ENCODE measurements around the gene ATOX1.

DNA sequence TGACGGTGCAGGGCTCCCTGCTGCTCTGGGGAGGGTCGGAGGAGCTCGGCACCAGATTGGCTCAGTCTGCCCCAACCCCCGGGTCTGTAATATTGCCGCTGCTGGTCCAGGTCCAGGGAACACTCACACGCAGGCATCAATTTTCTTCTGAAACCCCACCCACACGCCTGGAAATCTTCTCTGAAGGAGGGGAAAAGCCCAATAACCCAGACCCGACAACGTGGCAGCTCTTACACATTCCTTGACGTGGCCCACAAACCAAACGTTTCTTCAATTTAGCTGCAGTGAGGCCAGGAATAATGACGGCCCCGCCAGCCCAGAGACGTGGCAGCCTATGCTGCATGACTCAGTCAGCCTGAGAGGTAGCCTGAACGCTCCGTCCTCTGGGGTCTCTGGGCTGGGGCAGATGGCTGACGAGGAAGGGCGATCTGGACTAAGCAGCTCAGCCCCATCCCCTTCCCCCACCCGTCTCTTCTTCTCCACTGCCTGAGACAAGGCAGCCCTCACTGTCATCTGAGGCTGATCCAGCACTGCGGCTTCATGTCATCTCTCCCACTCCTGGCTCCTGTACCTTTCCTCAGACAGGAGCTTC lies 61.9 kb downstream of the ATOX1 start:
- TF ChIP-seq CTCF (conservative IDR thresholded peaks at IDR 0.05) (no peak), ZFX (IDR thresholded peaks at IDR 0.05) (no peak)
